Smooth muscle cell of trachea (primary cell): ENCODE data around the gene IRAK1. TPM values are rescaled to one million over a fixed set of nuclear protein-coding genes. Genes with fewer than 3 reads are reported as not detected.

Experiments used
- total RNA-seq: library from RNA; depleted of rRNA; stranded (reverse); fragments of >200 nt; gene quantifications from 2 replicates; pipeline ENCODE4 v1.2.1, GENCODE V29; 2014

IRAK1 gene
- 52.8 and 87.7 TPM in 2 replicates for total RNA-seq

DNA sequence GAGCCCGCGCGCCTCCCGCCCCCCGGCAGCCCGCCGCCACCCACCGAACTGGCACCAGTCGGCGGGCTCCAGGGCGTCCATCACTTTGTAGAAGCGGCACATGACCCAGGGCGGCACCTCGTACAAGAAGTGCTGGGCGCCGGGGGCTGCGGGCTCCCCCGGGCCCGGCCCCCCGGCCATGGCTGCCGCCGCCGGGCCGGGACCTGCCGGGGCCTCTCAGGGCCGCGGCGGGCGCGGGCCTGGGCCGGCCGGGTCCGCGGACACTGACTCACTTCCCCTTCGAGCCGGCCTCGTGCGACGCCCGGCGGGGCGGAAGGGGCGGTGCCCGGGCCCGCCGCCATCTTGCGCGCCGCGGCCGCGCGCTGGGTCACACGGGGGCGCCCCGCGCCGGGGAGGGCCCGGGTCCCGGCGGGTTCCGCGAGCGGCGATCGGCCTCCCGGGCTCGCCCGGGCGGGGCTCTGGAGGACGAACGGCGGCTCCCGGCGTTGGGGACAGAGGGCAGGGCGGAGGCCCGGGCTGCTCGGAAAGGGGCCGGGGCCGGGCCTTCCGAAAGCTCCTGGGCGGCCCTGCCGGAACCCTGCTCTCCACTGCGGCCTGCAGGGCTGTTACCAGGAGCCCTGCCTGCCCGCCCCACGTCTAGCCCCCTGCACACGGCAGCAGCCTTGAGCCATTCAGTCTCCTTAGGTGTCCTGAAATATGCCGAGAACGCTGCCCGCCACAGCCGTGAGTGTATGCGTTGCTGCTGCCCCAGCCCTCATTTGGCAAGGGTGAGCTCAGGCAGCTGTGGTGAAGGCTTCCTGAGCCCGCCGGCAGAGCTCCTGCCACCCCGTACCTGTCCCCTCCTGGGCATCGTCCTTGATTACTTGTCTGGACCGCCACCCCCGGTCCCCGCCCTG lies at the start of gene IRAK1:
Gene IRAK1 (minus strand): TSS at position 270 of the 896 bp plus-strand sequence. CDS start 90 bp downstream, at position 180.

GRCh38 chrX:153972368-153973126 lies 47.2 kb downstream of the IRAK1 start, which contains the start of gene TMEM187:
Gene TMEM187 (plus strand): TSS chrX:153972754. CDS start chrX:153982063, 9,309 bp downstream.

DNA sequence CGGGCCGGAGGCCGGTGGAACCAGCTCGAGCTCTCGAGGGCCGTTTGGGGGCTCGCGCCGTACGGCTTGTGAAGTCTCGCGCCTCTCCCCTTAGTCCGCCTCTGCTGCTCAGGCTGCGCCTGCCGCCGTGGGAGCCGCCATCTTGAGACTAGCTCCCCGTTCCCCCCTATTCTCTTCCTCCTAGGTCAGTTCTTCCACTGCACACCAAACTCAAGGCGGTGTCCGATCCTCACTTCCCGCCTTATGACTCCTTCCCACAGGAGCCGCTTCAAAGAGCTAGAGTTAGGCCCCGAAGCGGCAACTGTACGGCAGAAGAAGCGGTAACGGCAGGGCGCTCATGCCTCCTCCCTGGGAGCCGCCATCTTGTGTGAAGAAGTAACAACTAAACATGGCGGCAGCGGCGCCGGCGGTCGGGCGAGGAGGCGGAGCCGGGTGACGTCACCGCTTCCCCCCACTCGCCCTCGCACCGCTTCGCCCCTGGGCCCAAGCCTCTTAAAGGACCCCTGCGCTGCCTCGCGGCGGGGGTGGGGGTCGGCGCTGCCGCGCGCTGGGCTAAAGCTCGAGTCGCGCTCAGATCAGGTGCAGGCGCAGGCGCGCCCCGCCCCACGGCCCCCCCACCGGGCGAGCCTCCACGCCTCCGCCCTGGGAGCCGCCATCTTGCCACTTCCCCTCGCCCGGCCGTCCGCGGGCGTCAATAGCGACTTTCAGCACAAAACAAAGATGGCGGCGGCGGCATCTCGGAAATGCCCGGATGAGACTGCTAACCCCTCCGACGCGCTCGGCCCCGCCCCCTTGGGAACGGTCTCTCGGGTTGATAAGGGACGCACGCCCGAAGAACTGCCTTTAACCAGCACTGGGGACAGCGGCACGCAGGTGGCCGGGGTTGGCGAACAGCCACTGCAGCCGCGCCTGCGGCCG lies 48.0 kb downstream of the IRAK1 start, which contains the start of gene HCFC1:
Gene HCFC1 (minus strand): TSS at position 369 of the 918 bp plus-strand sequence. CDS start 978 bp downstream, outside the sequence.

Other genes with a start within 250 kb of the IRAK1 start
- 0.58 and 1.5 TPM in 2 replicates for gene SRPK3, start 238.9 kb downstream of the IRAK1 start, total RNA-seq
- gene IDH3G, start 225.5 kb downstream of the IRAK1 start, total RNA-seq = 62.4 and 63.3 TPM in 2 replicates
- gene SSR4, start 225.2 kb downstream of the IRAK1 start, total RNA-seq = 55.1 and 119 TPM in 2 replicates
- 0.15 and 0.33 TPM in 2 replicates for gene PDZD4, start 189.4 kb downstream of the IRAK1 start, total RNA-seq
- gene L1CAM, start 133.7 kb downstream of the IRAK1 start, total RNA-seq = 1.2 and 1.6 TPM in 2 replicates
- gene AVPR2, start 115.2 kb downstream of the IRAK1 start, total RNA-seq = not detected in 2 replicates
- gene ARHGAP4, start 93.6 kb downstream of the IRAK1 start, total RNA-seq = 2.3 and 2.6 TPM in 2 replicates
- 39.0 and 41.8 TPM in 2 replicates for gene NAA10, start 84.9 kb downstream of the IRAK1 start, total RNA-seq
- gene RENBP, start 75.3 kb downstream of the IRAK1 start, total RNA-seq = 1.3 and 1.5 TPM in 2 replicates
- gene HCFC1, start 48.1 kb downstream of the IRAK1 start, total RNA-seq = 18.9 and 21.1 TPM in 2 replicates
- 6.8 and 10.9 TPM in 2 replicates for gene TMEM187, start 47.1 kb downstream of the IRAK1 start, total RNA-seq
- 25.3 and 37.1 TPM in 2 replicates for gene MECP2, start 77.8 kb upstream of the IRAK1 start, total RNA-seq
- gene OPN1LW, start 124.3 kb upstream of the IRAK1 start, total RNA-seq = not detected in 2 replicates
- gene OPN1MW, start 162.7 kb upstream of the IRAK1 start, total RNA-seq = not detected in 2 replicates
- not detected in 2 replicates for gene OPN1MW2, start 199.9 kb upstream of the IRAK1 start, total RNA-seq
- not detected in 2 replicates for gene OPN1MW3, start 237.7 kb upstream of the IRAK1 start, total RNA-seq